HepG2 (cell line): ENCODE measurements around the gene CDH8. TPM values are rescaled to one million over a fixed set of nuclear protein-coding genes. Genes with fewer than 3 reads are reported as not detected.

Source experiments
- ATAC-seq: fragments of 200-7000 bp; cut with Tn5 transposase; 3 replicates; pipeline ENCODE4 v1.9.1; 2020; ENCODE audit warnings: mild to moderate bottlenecking, moderate library complexity
- BruUV-seq: library from RNA; stranded (reverse); fragments of 400-500 nt; replicated peaks from 2 replicates; lab custom pipeline; 2021; lab: Mats Ljungman, UMichigan
- CTCF ChIA-PET: fragments of 300-600 bp; formaldehyde crosslinking; extraction: SDS; loops from one replicate; lab custom pipeline; 2021; ENCODE audit warnings: low total read pairs, inconsistent platforms, low intra/inter-chr PET ratio; lab: Yijun Ruan, JAX
- POLR2A ChIA-PET: fragments of 350-600 bp; sonication (Branson Sonifier 250); formaldehyde crosslinking; loops from one replicate; lab custom pipeline; 2020; ENCODE audit warnings: antibody characterized with exemption, inconsistent platforms; lab: Yijun Ruan, JAX
- DNase-seq: peaks from one replicate; pipeline ENCODE4 v3.0.0-alpha.2; 2015; ENCODE audit warnings: low spot score
- FAIRE-seq: peaks from 3 replicates; lab custom pipeline; 2011; peaks lifted over from hg19 to GRCh38; lab: Jason Lieb, UNC
- H2AFZ ChIP-seq: one replicate; pipeline ENCODE4 v1.6.1; 2011; ENCODE audit warnings: low read length, inconsistent platforms
- H3K27ac ChIP-seq: fragments of 300-600 bp; 3 replicates; pipeline ENCODE4 v1.8.0; 2011; ENCODE audit warnings: mixed run types, mild to moderate bottlenecking, mixed read lengths, low read length, inconsistent platforms; ENCODE audit not compliant: insufficient read depth; ENCODE audit errors: extremely low read length
- H3K27me3 ChIP-seq, 2 experiments: fragments of 200-600 bp in 1 of 2; 2 replicates in 1 of 2; 3 replicates in 1 of 2; pipeline versions ENCODE4 v1.6.0 to v1.8.0; 2011; ENCODE audit warnings: low read length in 2 of 2, mild to moderate bottlenecking in 2 of 2, moderate library complexity in 2 of 2, inconsistent platforms in 1 of 2; ENCODE audit not compliant: insufficient read depth in 2 of 2, control insufficient read depth in 1 of 2
- H3K36me3 ChIP-seq, 2 experiments: fragments of 200-600 bp in 1 of 2; replicated peaks in 1 of 2; 2 replicates in 1 of 2; 3 replicates in 1 of 2; pipeline versions ENCODE4 v1.5.1 to v1.8.0; 2011; ENCODE audit warnings: low read length in 2 of 2, inconsistent platforms in 1 of 2; ENCODE audit not compliant: insufficient read depth in 2 of 2, control insufficient read depth in 1 of 2
- H3K4me1 ChIP-seq: 2 replicates; pipeline ENCODE4 v1.5.1; 2012; ENCODE audit warnings: low read length, inconsistent platforms; ENCODE audit not compliant: insufficient read depth
- H3K4me2 ChIP-seq: 2 replicates; pipeline ENCODE4 v1.6.0; 2011; ENCODE audit warnings: low read depth, low read length, inconsistent platforms
- H3K4me3 ChIP-seq, 3 experiments: fragments of 200-600 bp in 1 of 3; sonication (generic), shearing (Covaris generic) in 1 of 3; replicated peaks in 1 of 3; 2 replicates each; pipeline ENCODE4 v1.5.1; 2011 to 2016; ENCODE audit warnings: low read length in 3 of 3, inconsistent platforms in 2 of 3, low read depth in 2 of 3, mild to moderate bottlenecking in 2 of 3, control low read depth in 1 of 3, mixed read lengths in 1 of 3; ENCODE audit not compliant: insufficient read depth in 1 of 3
- H3K79me2 ChIP-seq: one replicate; pipeline ENCODE4 v1.6.1; 2011; ENCODE audit warnings: low read length, inconsistent platforms; ENCODE audit not compliant: insufficient read depth
- H3K9ac ChIP-seq: 2 replicates; pipeline ENCODE4 v1.6.0; 2011; ENCODE audit warnings: mild to moderate bottlenecking, low read depth, low read length, inconsistent platforms; ENCODE audit not compliant: insufficient read depth
- H3K9me3 ChIP-seq: 2 replicates; pipeline ENCODE4 v1.5.1; 2012; ENCODE audit warnings: mild to moderate bottlenecking, low read length
- H4K20me1 ChIP-seq: 2 replicates; pipeline ENCODE4 v1.6.0; 2011; ENCODE audit warnings: inconsistent platforms, mild to moderate bottlenecking, low read length, moderate library complexity; ENCODE audit not compliant: insufficient read depth
- AGO2 ChIP-seq: fragments of 200-400 bp; formaldehyde crosslinking; optimal IDR thresholded peaks from 2 replicates; pipeline ENCODE3; 2017; ENCODE audit warnings: mild to moderate bottlenecking, low read depth, low read length, moderate library complexity
- SMC3 ChIP-seq: IDR thresholded peaks from 2 replicates; pipeline ENCODE4 v1.6.1; 2011; ENCODE audit warnings: low read length, improper control_type of control experiment
- STAG1 ChIP-seq: sonication (generic); formaldehyde crosslinking; IDR thresholded peaks from 2 replicates; pipeline ENCODE4 v1.4.0; 2020; ENCODE audit warnings: missing genetic modification reagents
- ZMYM3 ChIP-seq: sonication (generic); formaldehyde crosslinking; IDR thresholded peaks from 2 replicates; pipeline ENCODE4 v1.5.1; 2020; ENCODE audit warnings: mild to moderate bottlenecking, missing genetic modification reagents
- WGBS: methylation state at CpG from one replicate; pipeline ENCODE4 v1.1.6; 2017; ENCODE audit warnings: low lambda C conversion rate; 5-methylcytosine and 5-hydroxymethylcytosine counted together
- in situ Hi-C: cut with HindIII; loops from 2 replicates; pipeline ENCODE4 v1.10.0; 2017; ENCODE audit warnings: low pct_unique_long_range_greater_than_20kb; ENCODE audit not compliant: extremely low pct_ligation_motif_present
- intact Hi-C: fragments of 100-400 bp; cut with micrococcal nuclease; formaldehyde crosslinking; loops from one replicate; pipeline ENCODE4 v1.10.0; 2022; ENCODE audit not compliant: unreplicated experiment
- polyA plus RNA-seq, 8 experiments: library from polyadenylated mRNA; depleted of rRNA in 3 of 8; stranded (reverse) in 7 of 8; unstranded in 1 of 8; fragments of >200 nt; fragmentation: Illumina TruSeq in 4 of 8; extraction: Trizol in 4 of 8; gene quantifications; 2 replicates each; pipeline versions ENCODE4 v1.2.1 to v1.2.3, GENCODE V29; 2011 to 2016; ENCODE audit warnings: low read depth in 4 of 8, missing spikeins in 1 of 8, mixed read lengths in 1 of 8; ENCODE audit not compliant: insufficient read depth in 1 of 8
- total RNA-seq, 5 experiments: library from RNA; depleted of rRNA; stranded (reverse); fragments of >200 nt; fragmentation: Illumina TruSeq; extraction: Trizol; gene quantifications; 2 replicates each; pipeline ENCODE4 v1.2.3, GENCODE V29; 2016; ENCODE audit warnings: low read depth in 1 of 5
- TF ChIP-seq, protein P1 (sequence below): sonication (generic); formaldehyde crosslinking; IDR thresholded peaks from 2 replicates; pipeline ENCODE4 v1.9.0; 2021; ENCODE audit warnings: missing genetic modification reagents, borderline replicate concordance
- TF ChIP-seq, protein P2 (sequence below): sonication (generic); formaldehyde crosslinking; IDR thresholded peaks from 2 replicates; pipeline ENCODE4 v1.5.0; 2020; ENCODE audit warnings: mild to moderate bottlenecking, missing genetic modification reagents, moderate library complexity

Gene CDH8
- total and polyA plus RNA-seq, 2 of the 13 experiments (the other 11 are each of a cell fraction or from before 2014, with no cell fraction given) = not detected

GRCh38 chr16:62077998-62078397 lies 41.8 kb upstream of the CDH8 start:
- TF ChIP-seq, protein P1, sequence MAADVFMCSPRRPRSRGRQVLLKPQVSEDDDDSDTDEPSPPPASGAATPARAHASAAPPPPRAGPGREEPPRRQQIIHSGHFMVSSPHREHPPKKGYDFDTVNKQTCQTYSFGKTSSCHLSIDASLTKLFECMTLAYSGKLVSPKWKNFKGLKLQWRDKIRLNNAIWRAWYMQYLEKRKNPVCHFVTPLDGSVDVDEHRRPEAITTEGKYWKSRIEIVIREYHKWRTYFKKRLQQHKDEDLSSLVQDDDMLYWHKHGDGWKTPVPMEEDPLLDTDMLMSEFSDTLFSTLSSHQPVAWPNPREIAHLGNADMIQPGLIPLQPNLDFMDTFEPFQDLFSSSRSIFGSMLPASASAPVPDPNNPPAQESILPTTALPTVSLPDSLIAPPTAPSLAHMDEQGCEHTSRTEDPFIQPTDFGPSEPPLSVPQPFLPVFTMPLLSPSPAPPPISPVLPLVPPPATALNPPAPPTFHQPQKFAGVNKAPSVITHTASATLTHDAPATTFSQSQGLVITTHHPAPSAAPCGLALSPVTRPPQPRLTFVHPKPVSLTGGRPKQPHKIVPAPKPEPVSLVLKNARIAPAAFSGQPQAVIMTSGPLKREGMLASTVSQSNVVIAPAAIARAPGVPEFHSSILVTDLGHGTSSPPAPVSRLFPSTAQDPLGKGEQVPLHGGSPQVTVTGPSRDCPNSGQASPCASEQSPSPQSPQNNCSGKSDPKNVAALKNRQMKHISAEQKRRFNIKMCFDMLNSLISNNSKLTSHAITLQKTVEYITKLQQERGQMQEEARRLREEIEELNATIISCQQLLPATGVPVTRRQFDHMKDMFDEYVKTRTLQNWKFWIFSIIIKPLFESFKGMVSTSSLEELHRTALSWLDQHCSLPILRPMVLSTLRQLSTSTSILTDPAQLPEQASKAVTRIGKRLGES = no peak
- peak; percentile 9; the same call in 1 of the 2 replicates for TF ChIP-seq SMC3
- TF ChIP-seq STAG1 (CRISPR knock-in tag) = peak; percentile 44
- no peak for TF ChIP-seq ZMYM3 (CRISPR knock-in tag)
- TF ChIP-seq AGO2 = no peak
- TF ChIP-seq, protein P2, sequence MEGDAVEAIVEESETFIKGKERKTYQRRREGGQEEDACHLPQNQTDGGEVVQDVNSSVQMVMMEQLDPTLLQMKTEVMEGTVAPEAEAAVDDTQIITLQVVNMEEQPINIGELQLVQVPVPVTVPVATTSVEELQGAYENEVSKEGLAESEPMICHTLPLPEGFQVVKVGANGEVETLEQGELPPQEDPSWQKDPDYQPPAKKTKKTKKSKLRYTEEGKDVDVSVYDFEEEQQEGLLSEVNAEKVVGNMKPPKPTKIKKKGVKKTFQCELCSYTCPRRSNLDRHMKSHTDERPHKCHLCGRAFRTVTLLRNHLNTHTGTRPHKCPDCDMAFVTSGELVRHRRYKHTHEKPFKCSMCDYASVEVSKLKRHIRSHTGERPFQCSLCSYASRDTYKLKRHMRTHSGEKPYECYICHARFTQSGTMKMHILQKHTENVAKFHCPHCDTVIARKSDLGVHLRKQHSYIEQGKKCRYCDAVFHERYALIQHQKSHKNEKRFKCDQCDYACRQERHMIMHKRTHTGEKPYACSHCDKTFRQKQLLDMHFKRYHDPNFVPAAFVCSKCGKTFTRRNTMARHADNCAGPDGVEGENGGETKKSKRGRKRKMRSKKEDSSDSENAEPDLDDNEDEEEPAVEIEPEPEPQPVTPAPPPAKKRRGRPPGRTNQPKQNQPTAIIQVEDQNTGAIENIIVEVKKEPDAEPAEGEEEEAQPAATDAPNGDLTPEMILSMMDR (CRISPR knock-in tag) = peak; percentile 50
- no peaks in the 10 kb centered on the region for H3K9me3 ChIP-seq
- H3K27ac ChIP-seq = no peak overlapping the region
- ATAC-seq (peak; percentile 81), DNase-seq (no peak), FAIRE-seq (no peak)
- in situ Hi-C loops = no loop called here
- no peak overlapping the region for H3K4me3 ChIP-seq
- H3K4me1 ChIP-seq = no peaks in the 10 kb centered on the region
- no peaks in the 10 kb centered on the region for H3K36me3 ChIP-seq
- BruUV-seq = no TSS peak
- no peak overlapping the region for H3K9ac ChIP-seq
- CTCF ChIA-PET = no interaction called here
- no peaks in the 10 kb centered on the region for H3K27me3 ChIP-seq
- 2% methylated on average over 4 of the region's 4 CpGs for WGBS
- H2AFZ ChIP-seq = no peak overlapping the region
- H3K79me2 ChIP-seq = no peaks in the 10 kb centered on the region
- no peaks in the 10 kb centered on the region for H4K20me1 ChIP-seq
- intact Hi-C loops = no loop called here
- POLR2A ChIA-PET = no interaction called here
- H3K4me2 ChIP-seq = no peak overlapping the region
